HG02588 (cell line): ENCODE results near the gene BEND6.
"Not testable (repeated sequence)": the region's sequence is repeated elsewhere in the genome, so short reads cannot be mapped to it uniquely, and the experiment has no call there.

Source experiments
- ATAC-seq: cut with Tn5 transposase; IDR thresholded peaks from one replicate; pipeline ENCODE4 v1.9.1; 2021; ENCODE audit warnings: mild to moderate bottlenecking, moderate library complexity; ENCODE audit not compliant: unreplicated experiment

BEND6 gene

GRCh38 chr6:56977192-56977591 lies 22.3 kb downstream of the BEND6 start:
- no peak for ATAC-seq

GRCh38 chr6:56978530-56978929 lies 23.6 kb downstream of the BEND6 start:
- no peak for ATAC-seq

- ATAC-seq: no peak
Measured at GRCh38 chr6:56984361-56984760, 29.5 kb downstream of the BEND6 start.

GRCh38 chr6:56984884-56985283 lies 30.0 kb downstream of the BEND6 start:
- no peak for ATAC-seq

- ATAC-seq: no peak
Measured at GRCh38 chr6:56986611-56987010, 31.7 kb downstream of the BEND6 start.

- ATAC-seq: no peak
Measured at GRCh38 chr6:56988145-56988544, 33.2 kb downstream of the BEND6 start.

GRCh38 chr6:56992036-56992435 lies 37.1 kb downstream of the BEND6 start:
- ATAC-seq: no peak

GRCh38 chr6:56992703-56993102 lies 37.8 kb downstream of the BEND6 start:
- ATAC-seq: no peak

GRCh38 chr6:56995347-56995902 lies 40.5 kb downstream of the BEND6 start:
- no peak for ATAC-seq

GRCh38 chr6:56996401-56996800 lies 41.5 kb downstream of the BEND6 start:
- ATAC-seq: no peak

GRCh38 chr6:56999049-56999448 lies 44.1 kb downstream of the BEND6 start:
- no peak for ATAC-seq

- not testable (repeated sequence) for ATAC-seq
Measured at GRCh38 chr6:56999748-57000147, 44.8 kb downstream of the BEND6 start.

- ATAC-seq: no peak
Measured at GRCh38 chr6:57002197-57002596, 47.3 kb downstream of the BEND6 start.

- no peak for ATAC-seq
Measured at GRCh38 chr6:57004292-57004691, 49.4 kb downstream of the BEND6 start.

GRCh38 chr6:57006101-57006500 lies 51.2 kb downstream of the BEND6 start:
- ATAC-seq: no peak

- ATAC-seq: not testable (repeated sequence)
Measured at GRCh38 chr6:57008069-57008468, 53.2 kb downstream of the BEND6 start.

GRCh38 chr6:57013521-57013926 lies 58.6 kb downstream of the BEND6 start:
- no peak for ATAC-seq

- no peak for ATAC-seq
Measured at GRCh38 chr6:57017069-57017468, 62.2 kb downstream of the BEND6 start.

GRCh38 chr6:57017841-57018240 lies 62.9 kb downstream of the BEND6 start:
- ATAC-seq: no peak

- ATAC-seq: no peak
Measured at GRCh38 chr6:57019434-57019833, 64.5 kb downstream of the BEND6 start.

- peak; percentile 62 for ATAC-seq
Measured at GRCh38 chr6:57021086-57021720, 66.3 kb downstream of the BEND6 start.

- no peak for ATAC-seq
Measured at GRCh38 chr6:57024321-57024720, 69.4 kb downstream of the BEND6 start.

- no peak for ATAC-seq
Measured at GRCh38 chr6:57024775-57025174, 69.9 kb downstream of the BEND6 start.
